SJSA1 (cell line): Measurements from ENCODE around the gene CRYAA. TPM values are rescaled to one million over a fixed set of nuclear protein-coding genes. Genes with fewer than 3 reads are reported as not detected.
A peak's percentile ranks its signal among the peaks of the same experiment; 100 is the strongest.

Experiments
- DNase-seq, 2 experiments: peaks; one replicate each; pipeline ENCODE4 v3.0.0-alpha.2; 2015 to 2020; ENCODE audit warnings: low spot score in 2 of 2, low read depth in 1 of 2
- H3K27ac ChIP-seq: fragments of 250-450 bp; sonication (Bioruptor Pico); 2 replicates; pipeline ENCODE4 v1.5.1; 2020; ENCODE audit warnings: mild to moderate bottlenecking, moderate library complexity
- H3K27me3 ChIP-seq: fragments of 250-450 bp; sonication (Bioruptor Pico); replicated peaks from 2 replicates; pipeline ENCODE4 v1.5.1; 2020; ENCODE audit warnings: mild to moderate bottlenecking, moderate library complexity
- H3K36me3 ChIP-seq: fragments of 250-450 bp; sonication (Bioruptor Pico); 2 replicates; pipeline ENCODE4 v1.5.1; 2020; ENCODE audit warnings: mild to moderate bottlenecking
- H3K4me1 ChIP-seq: fragments of 250-450 bp; sonication (Bioruptor Pico); replicated peaks from 2 replicates; pipeline ENCODE4 v1.6.1; 2021; ENCODE audit warnings: mild to moderate bottlenecking
- H3K4me3 ChIP-seq: fragments of 250-450 bp; sonication (Bioruptor Pico); 2 replicates; pipeline ENCODE4 v1.5.1; 2020; ENCODE audit warnings: mild to moderate bottlenecking
- H3K9me3 ChIP-seq: fragments of 250-450 bp; sonication (Bioruptor Pico); replicated peaks from 2 replicates; pipeline ENCODE4 v1.5.1; 2020; ENCODE audit warnings: mild to moderate bottlenecking
- total RNA-seq: library from RNA; depleted of rRNA; stranded (reverse); fragments of >200 nt; shearing (Covaris generic); gene quantifications from 2 replicates; pipeline ENCODE4 v1.2.3, GENCODE V29; 2014

CRYAA gene
- total RNA-seq, 1 experiment from 2014 or later, result not detected

- Histone ChIP-seq H3K9me3 (peaks cover 16% of the 10 kb centered on the region), H3K4me3 (no peak overlapping the region)
These were observed 34.8 kb downstream of the CRYAA start for GRCh38 chr21:43203591-43203990.

DNA sequence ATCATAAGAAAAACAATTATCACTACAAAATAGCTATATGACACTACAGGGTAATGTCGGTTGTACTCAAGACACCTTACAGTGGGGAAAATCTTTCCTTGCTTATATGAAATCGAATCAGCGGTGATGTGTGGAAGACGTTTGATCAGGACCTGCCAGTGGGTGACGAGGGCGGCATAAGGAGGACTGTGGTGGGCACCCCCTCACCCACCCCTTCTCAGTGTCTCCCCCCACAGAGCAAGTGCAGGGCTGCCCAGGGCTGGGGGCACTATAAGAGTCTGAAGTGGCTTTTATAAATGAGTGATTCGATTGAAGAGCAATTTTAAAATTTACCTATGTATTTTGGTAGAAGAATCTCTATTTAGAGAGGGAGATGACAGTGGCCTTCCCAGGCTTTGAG lies 35.8 kb downstream of the CRYAA start:
- peaks cover 2% of the 10 kb centered on the region for H3K4me1 ChIP-seq
- no peak overlapping the region for H3K27ac ChIP-seq

More at GRCh38 chr21:43203591-43203990, 34.8 kb downstream of the CRYAA start:
- H3K27me3 ChIP-seq, result 0 out of 2 replicates have a peak, but pooled peaks cover 5% of the 10 kb centered on the region
- H3K4me1 ChIP-seq, result no peaks in the 10 kb centered on the region
- no peaks in the 10 kb centered on the region for H3K36me3 ChIP-seq
- H3K27ac ChIP-seq, result no peak overlapping the region
- DNase-seq, result peak in 1 of 2 experiments; percentile 34

DNA sequence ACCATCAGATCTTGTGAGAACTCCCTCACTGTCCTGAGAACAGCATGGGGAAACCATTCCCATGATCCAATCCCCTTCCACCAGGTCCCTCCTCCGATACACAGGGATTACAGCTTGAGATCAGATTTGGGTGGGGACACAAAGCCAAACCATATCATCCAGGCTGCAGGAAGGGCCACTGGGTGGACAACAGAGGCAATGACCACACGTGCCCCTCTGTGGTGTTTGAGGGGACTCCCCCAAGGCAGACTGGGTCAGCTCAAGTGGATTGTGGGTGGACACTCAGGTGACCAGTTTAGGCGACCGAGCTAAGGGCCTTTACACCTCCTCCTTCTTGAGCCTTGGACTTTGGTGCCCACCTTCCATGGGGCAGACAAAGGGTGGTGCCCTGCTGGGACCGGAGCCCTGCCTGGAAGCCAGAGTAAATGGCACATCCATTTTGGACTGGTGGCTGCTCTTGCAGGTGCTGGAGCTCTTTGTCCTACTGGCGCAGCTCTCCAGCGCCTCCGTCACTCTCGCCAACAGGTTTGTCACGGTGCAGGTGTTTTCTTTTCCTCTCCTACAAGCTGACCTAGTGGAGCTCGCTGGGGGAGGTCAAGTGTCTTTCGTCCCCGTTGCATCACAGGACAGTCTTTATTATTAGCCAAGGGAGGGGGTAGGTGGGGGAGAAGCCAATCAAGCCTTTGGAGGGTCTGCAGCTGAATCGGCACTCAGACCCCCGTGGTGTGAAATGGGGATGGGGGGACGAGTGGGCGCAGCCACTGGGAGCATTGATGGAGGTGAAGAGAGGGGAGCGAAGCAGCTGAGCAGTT lies 37.6 kb downstream of the CRYAA start:
- peaks cover 12% of the 10 kb centered on the region for H3K4me1 ChIP-seq
- DNase-seq, result peak in 1 of 2 experiments; percentile 25

More for the DNA sequence above, 35.8 kb downstream of the CRYAA start:
- Histone ChIP-seq H3K9me3 (peaks cover 16% of the 10 kb centered on the region), H3K4me3 (no peak overlapping the region), H3K36me3 (no peaks in the 10 kb centered on the region), H3K27me3 (0 out of 2 replicates have a peak, but pooled peaks cover 5% of the 10 kb centered on the region)
- peak in 1 of 2 experiments; percentile 25 for DNase-seq

DNA sequence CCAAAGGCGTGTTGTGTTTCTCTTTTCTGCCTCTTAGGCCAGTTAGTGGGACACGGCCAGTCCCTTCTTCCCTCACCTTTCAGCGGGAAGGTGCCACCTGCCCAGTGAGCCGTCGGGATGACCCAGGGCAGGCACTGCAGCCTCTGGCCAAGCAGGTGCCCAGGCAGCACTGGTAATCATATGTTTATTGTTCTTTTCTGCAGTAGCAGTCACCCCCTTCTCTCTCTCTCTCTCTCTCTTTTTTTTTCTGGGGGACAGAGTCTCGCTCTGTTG lies 38.2 kb downstream of the CRYAA start:
- 0 out of 2 replicates have a peak, but pooled peaks cover 5% of the 10 kb centered on the region for H3K27me3 ChIP-seq
- no peak overlapping the region for H3K27ac ChIP-seq
- peaks cover 12% of the 10 kb centered on the region for H3K4me1 ChIP-seq
- H3K9me3 ChIP-seq, result peaks cover 5% of the 10 kb centered on the region
- no peak for DNase-seq
- no peak overlapping the region for H3K4me3 ChIP-seq
- no peaks in the 10 kb centered on the region for H3K36me3 ChIP-seq

More for the DNA sequence above, 37.6 kb downstream of the CRYAA start:
- H3K27ac ChIP-seq, result no peak overlapping the region
- H3K36me3 ChIP-seq, result no peaks in the 10 kb centered on the region
- H3K27me3 ChIP-seq, result 0 out of 2 replicates have a peak, but pooled peaks cover 5% of the 10 kb centered on the region
- no peak overlapping the region for H3K4me3 ChIP-seq
- H3K9me3 ChIP-seq, result peaks cover 11% of the 10 kb centered on the region

DNA sequence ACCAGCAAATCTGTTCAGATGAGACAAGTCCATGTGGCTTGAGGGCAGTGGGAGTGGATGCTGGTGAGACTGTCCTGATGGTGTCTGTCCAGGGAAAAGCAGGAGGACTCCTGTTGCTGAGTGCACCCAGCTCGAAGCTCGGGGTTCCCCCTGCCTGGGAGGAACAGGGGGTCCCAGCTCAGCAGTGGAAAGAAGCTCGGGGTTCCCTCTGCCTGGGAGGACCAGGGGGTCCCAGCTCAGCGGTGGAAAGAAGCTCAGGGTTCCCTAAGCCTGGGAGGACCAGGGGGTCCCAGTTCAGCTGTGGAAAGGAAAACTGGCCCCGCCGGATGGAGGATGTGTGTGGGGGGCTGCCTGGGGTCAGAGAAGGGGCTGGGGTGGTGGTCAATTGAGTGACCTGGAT lies 39.1 kb downstream of the CRYAA start:
- Histone ChIP-seq H3K27me3 (0 out of 2 replicates have a peak, but pooled peaks cover 5% of the 10 kb centered on the region), H3K9me3 (peaks cover 4% of the 10 kb centered on the region; the same call in 1 of the 2 replicates), H3K27ac (no peak overlapping the region), H3K4me1 (peaks cover 12% of the 10 kb centered on the region), H3K36me3 (no peaks in the 10 kb centered on the region), H3K4me3 (no peak overlapping the region)
- peak in 1 of 2 experiments; percentile 36 for DNase-seq

- H3K27me3 ChIP-seq, result 0 out of 2 replicates have a peak, but pooled peaks cover 5% of the 10 kb centered on the region
- no peak overlapping the region for H3K27ac ChIP-seq
- no peaks in the 10 kb centered on the region for H3K36me3 ChIP-seq
- DNase-seq, result peak in 1 of 2 experiments; percentile 43
- peaks cover 12% of the 10 kb centered on the region for H3K4me1 ChIP-seq
- no peak overlapping the region for H3K4me3 ChIP-seq
- H3K9me3 ChIP-seq, result peaks cover 4% of the 10 kb centered on the region; the same call in 1 of the 2 replicates
These were observed 39.9 kb downstream of the CRYAA start for GRCh38 chr21:43208561-43209332.

DNA sequence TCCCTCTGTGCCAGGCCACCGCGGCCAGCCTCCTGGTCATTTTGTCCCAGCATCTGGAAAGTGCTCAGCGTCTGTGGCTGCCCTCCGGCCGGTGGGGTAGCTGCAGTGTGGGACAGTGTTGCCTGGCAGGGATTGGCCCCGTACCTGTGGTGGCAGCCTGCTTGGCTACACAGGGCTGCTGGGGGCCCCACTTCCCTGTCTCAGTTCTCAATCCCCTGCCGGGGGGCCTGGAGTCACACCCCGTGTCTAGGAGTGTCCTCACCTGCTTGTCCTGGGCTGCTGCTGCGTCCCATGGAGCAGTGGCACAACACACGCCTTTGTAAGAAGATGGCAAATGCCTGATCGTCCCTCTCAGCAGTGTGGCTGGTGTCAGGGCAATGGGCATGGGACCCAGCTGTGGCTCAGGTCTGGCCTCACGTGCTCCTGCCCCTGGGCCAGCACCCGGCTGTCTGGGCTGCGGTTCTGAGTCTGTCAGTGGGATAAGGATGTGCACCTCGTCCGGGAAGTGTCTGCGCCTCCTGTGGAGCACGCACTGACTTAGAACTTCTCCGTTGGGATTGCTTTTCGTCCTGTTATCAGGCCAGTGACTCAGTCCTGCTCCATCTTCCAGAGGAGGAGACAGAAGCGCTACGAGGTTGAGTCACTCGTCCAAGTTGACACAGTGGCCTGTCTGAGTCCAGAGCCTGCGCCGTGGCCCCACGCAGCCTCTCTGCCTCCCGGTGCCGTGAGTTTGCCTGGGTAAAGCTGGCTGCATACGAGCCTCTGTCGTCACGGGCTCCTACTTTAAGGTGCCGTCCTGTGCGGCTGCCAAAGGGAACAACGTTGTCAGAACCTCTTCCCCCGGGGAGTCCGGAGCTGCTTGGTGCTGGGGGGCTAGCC lies 41.0 kb downstream of the CRYAA start:
- DNase-seq, result peak; percentile 60 to 84
- Histone ChIP-seq H3K27me3 (0 out of 2 replicates have a peak, but pooled peaks cover 5% of the 10 kb centered on the region), H3K36me3 (no peaks in the 10 kb centered on the region), H3K4me1 (peaks cover 12% of the 10 kb centered on the region), H3K4me3 (no peak overlapping the region), H3K9me3 (no peaks in the 10 kb centered on the region), H3K27ac (peak overlapping the region; percentile 23; the same call in 1 of the 2 replicates)

GRCh38 chr21:43210454-43211071 lies 41.8 kb downstream of the CRYAA start:
- H3K4me1 ChIP-seq, result peaks cover 12% of the 10 kb centered on the region
- DNase-seq, result peak in 1 of 2 experiments; percentile 20
- no peaks in the 10 kb centered on the region for H3K36me3 ChIP-seq
- H3K4me3 ChIP-seq, result no peak overlapping the region
- H3K9me3 ChIP-seq, result no peaks in the 10 kb centered on the region
- H3K27ac ChIP-seq, result peak overlapping the region; percentile 23; the same call in 1 of the 2 replicates
- 0 out of 2 replicates have a peak, but pooled peaks cover 5% of the 10 kb centered on the region for H3K27me3 ChIP-seq

GRCh38 chr21:43211072-43211759 lies 42.4 kb downstream of the CRYAA start:
- Histone ChIP-seq H3K27me3 (0 out of 2 replicates have a peak, but pooled peaks cover 5% of the 10 kb centered on the region), H3K9me3 (no peaks in the 10 kb centered on the region), H3K4me3 (no peak overlapping the region), H3K4me1 (peaks cover 12% of the 10 kb centered on the region), H3K36me3 (no peaks in the 10 kb centered on the region), H3K27ac (no peak overlapping the region)
- peak in 1 of 2 experiments; percentile 45 for DNase-seq

DNA sequence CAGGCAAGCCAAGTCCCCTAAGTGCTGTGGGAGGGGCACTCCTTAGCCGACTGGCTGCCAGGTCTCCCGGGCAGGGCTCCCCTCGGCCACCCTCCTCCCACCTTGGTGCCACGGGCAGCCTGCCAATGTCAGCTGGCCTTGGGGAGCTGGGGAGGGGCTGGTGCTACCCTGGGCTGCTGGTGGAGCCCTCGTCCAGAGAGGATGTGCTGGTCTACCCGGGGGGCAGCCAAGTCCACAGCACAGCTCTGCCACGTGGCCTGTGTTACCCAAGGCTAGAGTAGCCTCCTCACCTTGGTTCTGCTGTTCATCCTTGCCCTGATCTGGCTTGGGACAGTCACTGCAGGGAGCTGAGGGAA lies 42.9 kb downstream of the CRYAA start:
- H3K9me3 ChIP-seq, result no peaks in the 10 kb centered on the region
- H3K27ac ChIP-seq, result no peak overlapping the region
- 0 out of 2 replicates have a peak, but pooled peaks cover 5% of the 10 kb centered on the region for H3K27me3 ChIP-seq
- DNase-seq, result peak in 1 of 2 experiments; percentile 33
- no peak overlapping the region for H3K4me3 ChIP-seq
- H3K36me3 ChIP-seq, result no peaks in the 10 kb centered on the region
- peaks cover 12% of the 10 kb centered on the region for H3K4me1 ChIP-seq
